Measurements from ENCODE around the gene KRT38.

The KRT38 gene

GRCh38 chr17:41440531-41441033 is at the start of gene KRT38:
Gene KRT38, minus strand, starts transcription at chr17:41440983. Its CDS starts 62 bp downstream, at chr17:41440921.
- DNase-seq, result no peak

GRCh38 chr17:41489531-41489930 is 48.7 kb upstream of the KRT38 start, which contains the start of gene KRT36:
Gene KRT36, minus strand, starts transcription at chr17:41489910. Its CDS starts 46 bp downstream, at chr17:41489864.
- DNase-seq, result no peak

- DNase-seq, result no peak
Observed at GRCh38 chr17:41486809-41487530, 46.2 kb upstream of the KRT38 start.

- DNase-seq, result no peak
Observed at GRCh38 chr17:41486316-41486715, 45.5 kb upstream of the KRT38 start.

GRCh38 chr17:41484920-41485904 is 44.4 kb upstream of the KRT38 start:
- DNase-seq, result no peak

- DNase-seq, result no peak
Observed at GRCh38 chr17:41483991-41484826, 43.4 kb upstream of the KRT38 start.

GRCh38 chr17:41483531-41483930 is 42.7 kb upstream of the KRT38 start:
- no peak for DNase-seq

- DNase-seq, result no peak
Observed at GRCh38 chr17:41481036-41481435, 40.3 kb upstream of the KRT38 start, which contains the start of gene KRT35. Gene KRT35, minus strand, starts transcription at chr17:41481151. Its CDS starts 54 bp downstream, at chr17:41481097.

GRCh38 chr17:41480581-41480980 is 39.8 kb upstream of the KRT38 start:
- DNase-seq, result no peak

GRCh38 chr17:41480136-41480535 is 39.4 kb upstream of the KRT38 start:
- DNase-seq, result no peak

GRCh38 chr17:41478237-41478636 is 37.5 kb upstream of the KRT38 start:
- DNase-seq, result no peak

- no peak for DNase-seq
Observed at GRCh38 chr17:41476866-41477815, 36.4 kb upstream of the KRT38 start.

GRCh38 chr17:41475421-41475820 is 34.6 kb upstream of the KRT38 start:
- no peak for DNase-seq

- DNase-seq, result no peak
Observed at GRCh38 chr17:41474863-41475262, 34.1 kb upstream of the KRT38 start.

GRCh38 chr17:41468346-41468745 is 27.6 kb upstream of the KRT38 start:
- no peak for DNase-seq

- DNase-seq, result no peak
Observed at GRCh38 chr17:41467561-41467960, 26.8 kb upstream of the KRT38 start.

GRCh38 chr17:41466988-41467387 is 26.2 kb upstream of the KRT38 start, which contains the start of gene KRT32:
Gene KRT32, minus strand, starts transcription at chr17:41467386. Its CDS starts 61 bp downstream, at chr17:41467325.
- DNase-seq, result no peak

GRCh38 chr17:41464682-41465081 is 23.9 kb upstream of the KRT38 start:
- DNase-seq, result no peak

GRCh38 chr17:41464173-41464572 is 23.4 kb upstream of the KRT38 start:
- DNase-seq, result no peak

GRCh38 chr17:41463746-41464145 is 23.0 kb upstream of the KRT38 start:
- no peak for DNase-seq

GRCh38 chr17:41462705-41463104 is 21.9 kb upstream of the KRT38 start:
- DNase-seq, result no peak
